Heart left ventricle (tissue), 16 donors: ENCODE data around the gene MORC2. TPM values are rescaled to one million over a fixed set of nuclear protein-coding genes. Genes with fewer than 3 reads are reported as not detected.

Source experiments
- ATAC-seq, 4 donors: fragments of 200-7000 bp; cut with Tn5 transposase; one replicate each; pipeline ENCODE4 v1.9.1; 2020 to 2022; ENCODE audit warnings: moderate library complexity in 4 of 4, mild to moderate bottlenecking in 3 of 4, moderate number of reproducible peaks in 1 of 4
- DNase-seq, 5 donors: peaks; one replicate each; pipeline ENCODE4 v3.0.0-alpha.2; 2020
- H3K27ac ChIP-seq, 12 donors: fragments of 200-600 bp; sonication (generic) in 4 of 12; one replicate each; pipeline versions ENCODE4 v1.5.0 to v1.8.0; 2016 to 2022; ENCODE audit warnings: mild to moderate bottlenecking in 2 of 12
- H3K27me3 ChIP-seq, 9 donors: fragments of 200-600 bp; sonication (generic) in 2 of 9; one replicate each; pipeline versions ENCODE4 v1.5.1 to v1.8.0; 2016 to 2022; ENCODE audit warnings: mild to moderate bottlenecking in 3 of 9
- H3K36me3 ChIP-seq, 9 donors: fragments of 200-600 bp; sonication (generic) in 2 of 9; one replicate each; pipeline versions ENCODE4 v1.5.0 to v1.8.0; 2018 to 2022; ENCODE audit warnings: mild to moderate bottlenecking in 2 of 9
- H3K4me1 ChIP-seq, 12 donors: fragments of 200-600 bp; sonication (generic) in 4 of 12; one replicate each; pipeline versions ENCODE4 v1.5.0 to v1.8.0; 2016 to 2022; ENCODE audit warnings: mild to moderate bottlenecking in 3 of 12
- H3K4me3 ChIP-seq, 12 donors: fragments of 200-600 bp; sonication (generic) in 4 of 12; one replicate each; pipeline versions ENCODE4 v1.5.0 to v1.8.0; 2017 to 2022; ENCODE audit warnings: mild to moderate bottlenecking in 9 of 12, moderate library complexity in 4 of 12
- H3K9me3 ChIP-seq, 12 donors: fragments of 200-600 bp; sonication (generic) in 4 of 12; one replicate each; pipeline versions ENCODE4 v1.5.0 to v1.8.0; 2016 to 2022; ENCODE audit warnings: mild to moderate bottlenecking in 1 of 12
- POLR2A ChIP-seq, 2 donors: fragments of 450-650 bp; IDR thresholded peaks; one replicate each; pipeline ENCODE4 v1.6.1; 2017; ENCODE audit warnings: antibody characterized with exemption in 2 of 2, mild to moderate bottlenecking in 2 of 2, moderate library complexity in 2 of 2
- WGBS, 4 donors: extraction: QIAGEN DNeasy Blood & Tissue Kit in 2 of 4; methylation state at CpG; one replicate each; pipeline versions ENCODE4 v1.1.5 to v1.1.7; 2013 to 2018; 5-methylcytosine and 5-hydroxymethylcytosine counted together
- intact Hi-C, 10 donors: fragments of 100-400 bp; cut with DNase I; formaldehyde crosslinking; loops; one replicate each; pipeline versions ENCODE4 v1.11.1 to v1.14.2; 2022
- polyA plus RNA-seq, 2 donors: library from polyadenylated mRNA; stranded (reverse); fragments of 200-250 nt; gene quantifications; one replicate each; pipeline ENCODE4 v1.2.3, GENCODE V29; 2013
- total RNA-seq, 9 donors: library from RNA; depleted of rRNA in 2 of 9; stranded (reverse); fragments of >200 nt in 2 of 9; fragmentation: NEBNext Ultra II Directional in 3 of 9; extraction: Animal tissue kit (Norgen Biotek cat#: 25700) in 3 of 9; gene quantifications; one replicate each; pipeline versions ENCODE4 v1.1.0 to v1.2.4, GENCODE V29; 2016 to 2023
- TF ChIP-seq, protein P1 (sequence below), 12 donors: fragments of 200-600 bp; sonication (generic) in 4 of 12; IDR thresholded peaks; one replicate each; pipeline versions ENCODE4 v1.5.0 to v1.8.0; 2018 to 2022; ENCODE audit warnings: antibody characterized with exemption in 12 of 12, mild to moderate bottlenecking in 5 of 12
- donor health status: ischemic (EF 13 %, LVEDD 7.1; RV severe dilation, severe dysfunction).
- donor health status: healthy with polysubstance abuse.
- donor health status: DM: no; HTN: yes; CAD: no.
- donor health status: DM: no; HTN: no; CAD: no.
- donor health status: ischemic (EF 25% LVEDD 6.9; RV normal size, moderate dysfunction).
- donor health status: ischemic (EF 25% LVEDD 5.7; RV mildly dilated, moderate dysfunction).
- donor health status: healthy.
- donor health status: DM: yes; HTN: yes; CAD: no.
- donor health status: ischemic (EF 35%, LVEDD 5.7; RV mildly dilated, moderate dysfunction).
- donor health status: nonischemic (EF 11% LVEDD 7.7; RV severe dilation, severe dysfunction).
- donor health status: DM: yes; HTN: yes; CAD: no.
- donor health status: PGD.
- donor health status: ischemic (EF 29% LVEDD 5.4; RV normal size, mild dysfunction).
- donor health status: nonischemic (EF 23%, LVEDD 6.1; RV moderate dilation, normal function).

Gene MORC2
- total and polyA plus RNA-seq, 11 donors, result 12.0 to 24.4 (median 17.8) TPM

DNA sequence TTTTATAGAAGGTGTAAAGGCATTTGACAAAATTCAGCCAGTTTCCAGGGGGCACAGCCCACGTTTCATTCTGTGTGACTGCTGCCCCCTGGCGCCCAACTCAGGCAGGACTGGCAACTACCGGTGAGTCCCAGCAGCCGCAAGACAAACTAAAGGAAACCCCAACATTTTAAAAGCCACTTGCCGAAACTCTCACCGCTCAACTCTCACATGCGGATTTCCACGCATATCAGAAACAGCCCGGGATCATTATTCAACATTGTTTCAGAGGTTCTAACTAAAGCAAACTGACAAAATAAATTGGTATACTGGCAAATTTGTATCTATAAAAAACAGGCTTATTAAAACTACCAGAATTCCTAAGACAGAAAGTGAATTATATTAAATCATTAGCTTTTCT is 48.2 kb downstream of the MORC2 start:
- intact Hi-C loops, result loop anchor here (1.0 to 10.0 kb wide), 9 partner anchors 156 to 296 kb away; partner anchors contain the start of gene SLC35E4 (in 3 of the 10)
- peak; percentile 67 to 88 (median 75) for DNase-seq
- TF ChIP-seq, protein P1, sequence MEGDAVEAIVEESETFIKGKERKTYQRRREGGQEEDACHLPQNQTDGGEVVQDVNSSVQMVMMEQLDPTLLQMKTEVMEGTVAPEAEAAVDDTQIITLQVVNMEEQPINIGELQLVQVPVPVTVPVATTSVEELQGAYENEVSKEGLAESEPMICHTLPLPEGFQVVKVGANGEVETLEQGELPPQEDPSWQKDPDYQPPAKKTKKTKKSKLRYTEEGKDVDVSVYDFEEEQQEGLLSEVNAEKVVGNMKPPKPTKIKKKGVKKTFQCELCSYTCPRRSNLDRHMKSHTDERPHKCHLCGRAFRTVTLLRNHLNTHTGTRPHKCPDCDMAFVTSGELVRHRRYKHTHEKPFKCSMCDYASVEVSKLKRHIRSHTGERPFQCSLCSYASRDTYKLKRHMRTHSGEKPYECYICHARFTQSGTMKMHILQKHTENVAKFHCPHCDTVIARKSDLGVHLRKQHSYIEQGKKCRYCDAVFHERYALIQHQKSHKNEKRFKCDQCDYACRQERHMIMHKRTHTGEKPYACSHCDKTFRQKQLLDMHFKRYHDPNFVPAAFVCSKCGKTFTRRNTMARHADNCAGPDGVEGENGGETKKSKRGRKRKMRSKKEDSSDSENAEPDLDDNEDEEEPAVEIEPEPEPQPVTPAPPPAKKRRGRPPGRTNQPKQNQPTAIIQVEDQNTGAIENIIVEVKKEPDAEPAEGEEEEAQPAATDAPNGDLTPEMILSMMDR (IDR thresholded peaks at IDR 0.05), result peak; percentile 87 to 98 (median 91)
- TF ChIP-seq POLR2A (IDR thresholded peaks at IDR 0.05), result no peak
- H3K4me1 ChIP-seq, result peaks cover 0 to 24% (median 7%) of the 10 kb centered on the region in 12 donors
- peaks cover 0 to 16% (median 2%) of the 10 kb centered on the region in 9 donors for H3K36me3 ChIP-seq
- peak in 3 of 4 donors; percentile 63 to 65 (median 64) for ATAC-seq
- H3K27me3 ChIP-seq, result no peaks in the 10 kb centered on the region
- peaks cover 0 to 12% (median 7%) of the 10 kb centered on the region in 12 donors for H3K9me3 ChIP-seq
- peak overlapping the region in 4 of 12 donors; percentile 2 to 60 (median 17) for H3K4me3 ChIP-seq
- H3K27ac ChIP-seq, result no peak overlapping the region
- 1 to 4% (median 2%) methylated on average over 9 of the region's 9 CpGs for WGBS, 4 donors

DNA sequence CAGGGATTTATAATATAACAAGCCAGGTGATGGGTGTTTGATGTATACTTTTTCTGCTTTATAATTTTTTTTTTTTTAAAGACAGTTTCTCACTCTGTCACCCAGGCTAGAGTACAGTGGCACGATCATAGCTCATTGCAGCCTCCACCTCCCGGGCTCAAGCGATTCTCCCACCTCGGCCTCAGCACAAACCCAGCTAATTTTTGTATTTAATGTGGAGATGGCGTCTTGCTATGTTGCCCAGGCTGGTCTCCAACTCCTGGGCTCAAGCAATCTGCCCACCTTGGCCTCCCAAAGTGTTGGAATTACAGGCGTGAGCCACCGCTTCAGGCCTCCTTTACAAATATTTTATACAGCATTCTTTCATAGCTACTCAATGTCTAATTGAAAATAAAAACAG is 48.6 kb downstream of the MORC2 start:
- Histone ChIP-seq H3K36me3 (peaks cover 0 to 11% (median 0%) of the 10 kb centered on the region in 9 donors), H3K27me3 (no peaks in the 10 kb centered on the region), H3K27ac (no peak overlapping the region), H3K4me1 (peaks cover 0 to 24% (median 7%) of the 10 kb centered on the region in 12 donors), H3K4me3 (no peak overlapping the region), H3K9me3 (peaks cover 0 to 16% (median 11%) of the 10 kb centered on the region in 12 donors)
- DNase-seq, result no peak
- intact Hi-C loops, result loop anchor here (1.0 to 10.0 kb wide), 10 partner anchors 155 to 295 kb away; partner anchors contain the start of gene SLC35E4 (in 4 of the 10)
- TF ChIP-seq, protein P1 (IDR thresholded peaks at IDR 0.05), result no peak
- TF ChIP-seq POLR2A (IDR thresholded peaks at IDR 0.05), result no peak
- 79 to 83% (median 80%) methylated on average over 7 of the region's 7 CpGs for WGBS, 4 donors
- ATAC-seq, result no peak

DNA sequence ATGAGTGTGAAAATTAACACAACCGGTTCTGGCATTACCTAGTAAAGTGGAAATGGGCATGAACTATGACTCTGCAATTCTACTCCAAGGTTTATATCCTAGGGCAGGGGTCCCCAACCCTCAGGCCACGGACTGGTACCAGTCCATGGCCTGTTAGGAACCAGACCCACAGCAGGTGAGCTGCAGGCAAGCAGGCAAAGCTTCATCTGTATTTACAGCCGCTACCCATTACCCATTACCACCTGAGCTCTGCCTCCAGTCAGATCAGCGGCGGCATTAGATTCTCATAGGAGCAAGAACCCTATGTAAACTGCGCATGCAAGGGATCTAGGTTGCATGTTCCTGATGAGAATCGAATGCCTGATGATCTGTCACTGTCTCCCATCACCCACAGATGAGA is 49.8 kb downstream of the MORC2 start:
- Histone ChIP-seq H3K27me3 (no peaks in the 10 kb centered on the region), H3K4me3 (no peak overlapping the region), H3K4me1 (peaks cover 0 to 24% (median 7%) of the 10 kb centered on the region in 12 donors), H3K9me3 (peaks cover 0 to 19% (median 12%) of the 10 kb centered on the region in 12 donors), H3K27ac (no peak overlapping the region), H3K36me3 (peaks cover 0 to under 1% (median 0%) of the 10 kb centered on the region in 9 donors)
- intact Hi-C loops, result loop anchor here in 2 of 10 donors (5.0 to 10.0 kb wide), 2 partner anchors 284 to 286 kb away; partner anchors contain the start of gene SLC35E4 (in 1 of the 2)
- WGBS, 4 donors, result 89 to 94% (median 92%) methylated on average over 7 of the region's 7 CpGs
- DNase-seq, result no peak
- no peak for ATAC-seq
- TF ChIP-seq POLR2A (IDR thresholded peaks at IDR 0.05), result no peak
- TF ChIP-seq, protein P1 (IDR thresholded peaks at IDR 0.05), result no peak

DNA sequence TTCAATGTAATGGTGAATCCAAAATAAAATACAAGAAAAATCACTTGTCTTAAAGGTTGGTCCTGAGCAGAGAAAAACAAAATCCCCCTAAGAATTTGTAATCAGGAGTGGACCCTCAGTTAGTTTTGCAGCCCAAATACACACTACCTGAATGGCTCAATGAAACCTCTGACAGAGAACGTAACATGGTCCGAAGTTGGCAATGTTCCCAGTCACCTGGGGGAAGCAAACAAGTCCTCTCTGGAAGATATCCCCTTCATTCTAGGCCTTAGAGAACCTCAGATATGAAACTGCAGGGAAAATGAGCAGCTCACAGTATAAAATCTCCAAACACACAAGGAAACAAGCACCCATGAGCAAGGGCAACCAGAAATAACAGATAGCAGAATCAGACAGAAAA is 58.2 kb downstream of the MORC2 start:
- Histone ChIP-seq H3K36me3 (peaks cover 0 to 6% (median 0%) of the 10 kb centered on the region in 9 donors), H3K9me3 (peaks cover 0 to 13% (median 5%) of the 10 kb centered on the region in 12 donors), H3K27me3 (no peaks in the 10 kb centered on the region), H3K4me3 (no peak overlapping the region), H3K27ac (no peak overlapping the region), H3K4me1 (no peaks in the 10 kb centered on the region)
- WGBS, 4 donors, result 79 to 83% (median 81%) methylated on average over 2 of the region's 2 CpGs
- DNase-seq, result no peak
- TF ChIP-seq POLR2A (IDR thresholded peaks at IDR 0.05), result no peak
- TF ChIP-seq, protein P1 (IDR thresholded peaks at IDR 0.05), result no peak
- intact Hi-C loops, result loop anchor here in 1 of 10 donors (10.0 kb wide), 1 partner anchor 276 kb away; the partner anchor contains the start of gene SLC35E4
- no peak for ATAC-seq
